Liver (tissue), 9 donors: Measurements from ENCODE around the gene TSPO. TPM values are rescaled to one million over a fixed set of nuclear protein-coding genes. Genes with fewer than 3 reads are reported as not detected.

Source experiments
- DNase-seq: peaks from one replicate; pipeline ENCODE4 v3.0.0-alpha.2; 2017; ENCODE audit warnings: low spot score
- H3K27ac ChIP-seq, 2 donors: one replicate each; pipeline ENCODE4 v1.7.0; 2013; ENCODE audit warnings: inconsistent platforms in 2 of 2, low read length in 2 of 2, control low read depth in 1 of 2, low read depth in 1 of 2, mild to moderate bottlenecking in 1 of 2
- H3K27me3 ChIP-seq, 4 donors: one replicate each; pipeline versions ENCODE4 v1.6.1 to v1.7.0; 2013; ENCODE audit warnings: low read length in 3 of 4, inconsistent platforms in 1 of 4, mild to moderate bottlenecking in 1 of 4, moderate library complexity in 1 of 4; ENCODE audit not compliant: control insufficient read depth in 4 of 4, insufficient read depth in 4 of 4
- H3K36me3 ChIP-seq, 4 donors: one replicate each; pipeline versions ENCODE4 v1.6.1 to v1.7.0; 2013; ENCODE audit warnings: low read length in 3 of 4, mild to moderate bottlenecking in 3 of 4, low read depth in 1 of 4, moderate library complexity in 1 of 4; ENCODE audit not compliant: control insufficient read depth in 4 of 4, insufficient read depth in 3 of 4
- H3K4me1 ChIP-seq, 4 donors: one replicate each; pipeline versions ENCODE4 v1.6.1 to v1.7.0; 2013; ENCODE audit warnings: low read length in 3 of 4, mild to moderate bottlenecking in 3 of 4, moderate library complexity in 1 of 4; ENCODE audit not compliant: control insufficient read depth in 4 of 4, insufficient read depth in 4 of 4
- H3K4me3 ChIP-seq, 3 donors: one replicate each; pipeline versions ENCODE4 v1.6.1 to v1.7.0; 2013; ENCODE audit warnings: low read length in 3 of 3, control low read depth in 1 of 3, low read depth in 1 of 3, mild to moderate bottlenecking in 1 of 3
- H3K9ac ChIP-seq, 2 donors: one replicate each; pipeline ENCODE4 v1.7.0; 2013; ENCODE audit warnings: low read length in 2 of 2, mild to moderate bottlenecking in 2 of 2, moderate library complexity in 2 of 2, control low read depth in 1 of 2, low read depth in 1 of 2
- H3K9me3 ChIP-seq, 4 donors: one replicate each; pipeline versions ENCODE4 v1.6.1 to v1.7.0; 2013; ENCODE audit warnings: low read length in 3 of 4; ENCODE audit not compliant: control insufficient read depth in 4 of 4
- FOXA2 ChIP-seq: IDR thresholded peaks from 2 replicates; pipeline ENCODE4 v1.6.1; 2016; ENCODE audit warnings: antibody characterized with exemption
- HNF4A ChIP-seq, 2 donors: conservative IDR thresholded peaks; 2 replicates each; pipeline ENCODE4 v1.6.1; 2016; ENCODE audit warnings: antibody characterized with exemption in 2 of 2, mild to moderate bottlenecking in 2 of 2
- JUND ChIP-seq, 2 donors: IDR thresholded peaks; 2 replicates each; pipeline ENCODE4 v1.6.1; 2016; ENCODE audit warnings: antibody characterized with exemption in 2 of 2
- NR2F2 ChIP-seq: IDR thresholded peaks from 2 replicates; pipeline ENCODE4 v1.6.1; 2016; ENCODE audit warnings: antibody characterized with exemption
- RAD21 ChIP-seq, 2 donors: IDR thresholded peaks; 2 replicates each; pipeline ENCODE4 v1.6.1; 2016; ENCODE audit warnings: antibody characterized with exemption in 2 of 2, mild to moderate bottlenecking in 2 of 2
- SP1 ChIP-seq: IDR thresholded peaks from 2 replicates; pipeline ENCODE4 v1.6.1; 2018; ENCODE audit warnings: antibody characterized with exemption, mild to moderate bottlenecking
- TAF1 ChIP-seq: conservative IDR thresholded peaks from 2 replicates; pipeline ENCODE4 v1.6.1; 2016; ENCODE audit warnings: antibody characterized with exemption, mild to moderate bottlenecking
- WGBS: extraction: QIAGEN DNeasy Blood & Tissue Kit; methylation state at CpG from one replicate; pipeline ENCODE4 v1.1.7; 2013; 5-methylcytosine and 5-hydroxymethylcytosine counted together
- polyA plus RNA-seq, 2 donors: library from polyadenylated mRNA; stranded (reverse) in 1 of 2; unstranded in 1 of 2; fragments of 200-250 nt in 1 of 2; fragments of >200 nt in 1 of 2; fragmentation: Nextera tagmentation in 1 of 2; extraction: Ambion mirVana in 1 of 2; gene quantifications; one replicate each; pipeline versions ENCODE4 v1.2.1 to v1.2.3, GENCODE V29; 2013 to 2015
- total RNA-seq, 2 donors: library from RNA; depleted of rRNA; stranded (reverse); fragments of >200 nt; gene quantifications; one replicate each; pipeline ENCODE4 v1.2.3, GENCODE V29; 2014
- TF ChIP-seq, protein P1 (sequence below): IDR thresholded peaks from 2 replicates; pipeline ENCODE4 v1.6.1; 2016; ENCODE audit warnings: antibody characterized with exemption
- TF ChIP-seq, protein P2 (sequence below): IDR thresholded peaks from 2 replicates; pipeline ENCODE4 v1.6.1; 2016; ENCODE audit warnings: antibody characterized with exemption
- TF ChIP-seq, protein P3 (sequence below): IDR thresholded peaks from 2 replicates; pipeline ENCODE4 v1.6.1; 2016; ENCODE audit warnings: antibody characterized with exemption
- TF ChIP-seq, protein P4 (sequence below): IDR thresholded peaks from 2 replicates; pipeline ENCODE4 v1.6.1; 2016; ENCODE audit warnings: antibody characterized with exemption, mild to moderate bottlenecking
- donor health status: healthy.
- donor health status: healthy.
- donor health status: healthy.
- donor health status: healthy.
- donor health status: healthy.

Gene TSPO
- total and polyA plus RNA-seq, 4 donors, result 27.6 to 61.9 (median 40.2) TPM

DNA sequence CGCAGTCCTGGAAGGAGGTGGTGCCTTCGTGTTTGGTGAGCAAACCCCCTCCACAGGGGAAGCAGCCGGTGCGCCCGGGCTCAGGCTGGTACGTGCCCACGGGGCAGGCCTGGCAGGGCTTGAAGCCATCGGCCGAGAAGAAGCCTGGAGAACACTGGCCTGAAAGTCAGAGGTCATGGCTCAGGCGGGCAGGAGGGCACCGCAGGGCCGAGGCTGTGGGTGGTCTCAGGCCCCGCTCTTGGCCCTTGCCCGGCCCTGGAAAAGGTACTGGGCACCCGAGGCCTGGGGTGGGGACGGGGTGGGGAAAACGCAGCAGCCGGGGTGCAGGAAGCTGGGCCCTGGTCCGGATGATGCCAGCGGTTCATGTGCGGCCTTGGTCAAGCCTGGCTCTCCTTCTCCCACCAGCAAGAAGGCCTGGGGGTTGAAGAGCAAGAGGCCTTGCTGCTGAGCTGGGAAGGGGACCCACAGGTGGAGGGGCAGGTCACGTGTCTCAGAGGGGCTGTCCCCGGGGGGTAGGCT lies 61.1 kb downstream of the TSPO start:
- Histone ChIP-seq H3K27ac (no peak overlapping the region), H3K4me3 (no peak overlapping the region), H3K9ac (no peak overlapping the region), H3K9me3 (no peaks in the 10 kb centered on the region), H3K27me3 (no peaks in the 10 kb centered on the region), H3K36me3 (no peaks in the 10 kb centered on the region), H3K4me1 (no peaks in the 10 kb centered on the region)
- no peak for DNase-seq
- WGBS, result 90% methylated on average over 23 of the region's 23 CpGs
- TF ChIP-seq JUND (IDR thresholded peaks at IDR 0.05) (no peak), NR2F2 (no peak), RAD21 (IDR thresholded peaks at IDR 0.05) (no peak), FOXA2 (no peak), TAF1 (no peak), HNF4A (conservative IDR thresholded peaks at IDR 0.05) (no peak), SP1 (no peak)
- TF ChIP-seq, protein P1, sequence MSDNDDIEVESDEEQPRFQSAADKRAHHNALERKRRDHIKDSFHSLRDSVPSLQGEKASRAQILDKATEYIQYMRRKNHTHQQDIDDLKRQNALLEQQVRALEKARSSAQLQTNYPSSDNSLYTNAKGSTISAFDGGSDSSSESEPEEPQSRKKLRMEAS, result no peak
- TF ChIP-seq, protein P2, sequence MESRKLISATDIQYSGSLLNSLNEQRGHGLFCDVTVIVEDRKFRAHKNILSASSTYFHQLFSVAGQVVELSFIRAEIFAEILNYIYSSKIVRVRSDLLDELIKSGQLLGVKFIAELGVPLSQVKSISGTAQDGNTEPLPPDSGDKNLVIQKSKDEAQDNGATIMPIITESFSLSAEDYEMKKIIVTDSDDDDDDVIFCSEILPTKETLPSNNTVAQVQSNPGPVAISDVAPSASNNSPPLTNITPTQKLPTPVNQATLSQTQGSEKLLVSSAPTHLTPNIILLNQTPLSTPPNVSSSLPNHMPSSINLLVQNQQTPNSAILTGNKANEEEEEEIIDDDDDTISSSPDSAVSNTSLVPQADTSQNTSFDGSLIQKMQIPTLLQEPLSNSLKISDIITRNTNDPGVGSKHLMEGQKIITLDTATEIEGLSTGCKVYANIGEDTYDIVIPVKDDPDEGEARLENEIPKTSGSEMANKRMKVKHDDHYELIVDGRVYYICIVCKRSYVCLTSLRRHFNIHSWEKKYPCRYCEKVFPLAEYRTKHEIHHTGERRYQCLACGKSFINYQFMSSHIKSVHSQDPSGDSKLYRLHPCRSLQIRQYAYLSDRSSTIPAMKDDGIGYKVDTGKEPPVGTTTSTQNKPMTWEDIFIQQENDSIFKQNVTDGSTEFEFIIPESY, result no peak
- TF ChIP-seq, protein P3, sequence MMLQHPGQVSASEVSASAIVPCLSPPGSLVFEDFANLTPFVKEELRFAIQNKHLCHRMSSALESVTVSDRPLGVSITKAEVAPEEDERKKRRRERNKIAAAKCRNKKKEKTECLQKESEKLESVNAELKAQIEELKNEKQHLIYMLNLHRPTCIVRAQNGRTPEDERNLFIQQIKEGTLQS, result no peak
- TF ChIP-seq, protein P4, sequence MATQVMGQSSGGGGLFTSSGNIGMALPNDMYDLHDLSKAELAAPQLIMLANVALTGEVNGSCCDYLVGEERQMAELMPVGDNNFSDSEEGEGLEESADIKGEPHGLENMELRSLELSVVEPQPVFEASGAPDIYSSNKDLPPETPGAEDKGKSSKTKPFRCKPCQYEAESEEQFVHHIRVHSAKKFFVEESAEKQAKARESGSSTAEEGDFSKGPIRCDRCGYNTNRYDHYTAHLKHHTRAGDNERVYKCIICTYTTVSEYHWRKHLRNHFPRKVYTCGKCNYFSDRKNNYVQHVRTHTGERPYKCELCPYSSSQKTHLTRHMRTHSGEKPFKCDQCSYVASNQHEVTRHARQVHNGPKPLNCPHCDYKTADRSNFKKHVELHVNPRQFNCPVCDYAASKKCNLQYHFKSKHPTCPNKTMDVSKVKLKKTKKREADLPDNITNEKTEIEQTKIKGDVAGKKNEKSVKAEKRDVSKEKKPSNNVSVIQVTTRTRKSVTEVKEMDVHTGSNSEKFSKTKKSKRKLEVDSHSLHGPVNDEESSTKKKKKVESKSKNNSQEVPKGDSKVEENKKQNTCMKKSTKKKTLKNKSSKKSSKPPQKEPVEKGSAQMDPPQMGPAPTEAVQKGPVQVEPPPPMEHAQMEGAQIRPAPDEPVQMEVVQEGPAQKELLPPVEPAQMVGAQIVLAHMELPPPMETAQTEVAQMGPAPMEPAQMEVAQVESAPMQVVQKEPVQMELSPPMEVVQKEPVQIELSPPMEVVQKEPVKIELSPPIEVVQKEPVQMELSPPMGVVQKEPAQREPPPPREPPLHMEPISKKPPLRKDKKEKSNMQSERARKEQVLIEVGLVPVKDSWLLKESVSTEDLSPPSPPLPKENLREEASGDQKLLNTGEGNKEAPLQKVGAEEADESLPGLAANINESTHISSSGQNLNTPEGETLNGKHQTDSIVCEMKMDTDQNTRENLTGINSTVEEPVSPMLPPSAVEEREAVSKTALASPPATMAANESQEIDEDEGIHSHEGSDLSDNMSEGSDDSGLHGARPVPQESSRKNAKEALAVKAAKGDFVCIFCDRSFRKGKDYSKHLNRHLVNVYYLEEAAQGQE, result no peak

Other genes starting within 250 kb of the TSPO start
- gene PACSIN2, start 136.4 kb upstream of the TSPO start, total RNA-seq, result 10 to 100 TPM; 15.4 to 31.4 TPM
- 10 to 100 TPM in 1 of 2 donors, 1 to 10 TPM in 1; 9.1 to 18.6 TPM for gene PACSIN2, start 136.4 kb upstream of the TSPO start, polyA plus RNA-seq
- gene TTLL1, start 62.2 kb upstream of the TSPO start, total RNA-seq, result 1 to 10 TPM in 1 of 2 donors, under 1 TPM in 1; 0.50 to 2.2 TPM
- gene TTLL1, start 62.2 kb upstream of the TSPO start, polyA plus RNA-seq, result 1 to 10 TPM; 1.1 to 1.2 TPM
- gene BIK, start 40.8 kb upstream of the TSPO start, total RNA-seq, result under 1 TPM in 1 of 2 donors, not detected in 1; 0.33 TPM
- under 1 TPM; 0.23 to 0.89 TPM for gene BIK, start 40.8 kb upstream of the TSPO start, polyA plus RNA-seq
- 10 to 100 TPM in 1 of 2 donors, 1 to 10 TPM in 1; 8.3 to 14.0 TPM for gene MCAT, start 8.2 kb upstream of the TSPO start, total RNA-seq
- 10 to 100 TPM; 15.5 to 22.6 TPM for gene MCAT, start 8.2 kb upstream of the TSPO start, polyA plus RNA-seq
- gene TTLL12, start 35.6 kb downstream of the TSPO start, total RNA-seq, result 10 to 100 TPM; 19.6 to 43.9 TPM
- gene TTLL12, start 35.6 kb downstream of the TSPO start, polyA plus RNA-seq, result 10 to 100 TPM; 13.7 to 21.4 TPM
- under 1 TPM in 1 of 2 donors, not detected in 1; 0.08 TPM for gene SCUBE1, start 191.8 kb downstream of the TSPO start, total RNA-seq
- under 1 TPM; 0.07 to 0.46 TPM for gene SCUBE1, start 191.8 kb downstream of the TSPO start, polyA plus RNA-seq